CD4-positive, alpha-beta T cell treated with Interleukin-1 beta for 1 hour (primary cell): Measurements from ENCODE around the gene SGK2.

ENCODE experiments used
- DNase-seq, 2 donors: peaks; one replicate each; pipeline ENCODE4 v3.0.0-alpha.2; 2020 to 2022

Gene SGK2

DNA sequence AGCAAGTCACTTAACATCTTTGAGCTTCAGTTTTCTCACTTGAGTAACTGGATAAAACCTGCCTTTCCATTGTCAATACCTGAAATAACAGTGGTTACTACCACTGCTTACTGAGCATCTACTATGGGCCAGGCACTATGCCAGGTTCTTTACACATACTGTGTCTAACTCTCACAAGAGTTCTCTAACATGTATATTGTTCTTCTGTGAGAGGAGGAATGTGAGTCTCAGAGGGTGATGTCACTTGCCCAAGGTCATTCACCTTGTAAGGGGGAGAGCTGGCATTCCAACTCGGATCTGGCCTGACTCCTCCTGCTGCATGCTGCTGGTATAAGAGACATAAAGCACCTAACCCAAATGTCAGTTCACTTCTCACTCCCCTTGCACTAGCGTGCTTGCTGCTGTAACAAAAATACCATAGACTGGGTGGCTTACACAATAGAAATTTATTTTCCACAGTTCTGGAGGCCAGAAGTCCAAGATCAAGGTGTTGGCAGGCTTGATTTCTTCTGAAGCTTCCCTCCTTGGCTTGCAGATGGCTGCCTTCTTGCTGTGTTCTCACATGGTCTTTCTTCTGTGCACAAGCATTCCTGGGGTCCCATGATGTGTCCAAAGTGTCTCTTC lies 21.9 kb upstream of the SGK2 start:
- DNase-seq = no peak

DNA sequence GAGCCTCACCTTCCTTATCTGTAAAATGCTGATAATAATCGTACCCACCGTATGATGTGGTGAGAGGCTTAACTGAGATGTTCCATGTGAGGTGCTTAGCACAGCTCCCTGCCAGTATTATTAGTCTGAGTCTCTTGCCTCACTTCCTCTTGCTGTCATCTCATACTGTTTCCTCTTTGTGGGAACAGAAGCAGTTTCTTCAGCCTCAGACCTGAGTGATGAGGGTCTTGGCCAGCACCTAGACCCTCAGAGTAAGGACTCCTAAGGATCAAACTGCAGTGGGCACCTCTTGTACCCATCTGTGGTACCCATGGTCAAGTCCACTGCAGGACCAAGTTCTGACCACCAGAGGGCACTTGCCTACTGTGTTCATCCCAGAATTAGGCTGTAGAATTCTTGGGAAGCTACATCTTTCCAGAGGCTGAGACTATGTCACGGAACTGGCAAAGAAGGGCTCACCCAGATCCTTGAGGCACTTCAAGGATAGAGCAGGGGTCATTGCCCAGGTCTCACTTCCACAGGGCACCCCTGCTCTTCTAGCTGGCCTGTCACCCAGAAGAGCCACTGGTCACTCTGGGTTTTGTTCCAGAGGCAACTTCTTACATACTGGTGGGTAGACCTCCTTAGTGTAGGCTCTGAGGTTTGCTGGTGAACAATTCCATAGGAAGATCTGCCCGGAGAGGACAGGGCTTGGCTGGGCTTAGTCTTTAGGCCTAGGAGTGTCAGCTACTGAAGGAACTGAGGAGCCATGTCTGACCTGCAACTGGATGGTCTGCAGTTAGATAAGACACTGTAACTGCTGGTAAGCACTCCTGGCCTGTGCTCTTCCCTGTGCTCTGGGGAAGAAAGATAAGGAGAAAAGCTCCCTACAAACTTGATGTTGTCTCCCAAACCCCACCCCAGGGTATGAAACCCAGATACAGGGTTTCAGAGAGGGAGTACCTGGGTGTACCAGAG lies 20.6 kb upstream of the SGK2 start:
- peak; percentile 30 to 41 for DNase-seq

DNA sequence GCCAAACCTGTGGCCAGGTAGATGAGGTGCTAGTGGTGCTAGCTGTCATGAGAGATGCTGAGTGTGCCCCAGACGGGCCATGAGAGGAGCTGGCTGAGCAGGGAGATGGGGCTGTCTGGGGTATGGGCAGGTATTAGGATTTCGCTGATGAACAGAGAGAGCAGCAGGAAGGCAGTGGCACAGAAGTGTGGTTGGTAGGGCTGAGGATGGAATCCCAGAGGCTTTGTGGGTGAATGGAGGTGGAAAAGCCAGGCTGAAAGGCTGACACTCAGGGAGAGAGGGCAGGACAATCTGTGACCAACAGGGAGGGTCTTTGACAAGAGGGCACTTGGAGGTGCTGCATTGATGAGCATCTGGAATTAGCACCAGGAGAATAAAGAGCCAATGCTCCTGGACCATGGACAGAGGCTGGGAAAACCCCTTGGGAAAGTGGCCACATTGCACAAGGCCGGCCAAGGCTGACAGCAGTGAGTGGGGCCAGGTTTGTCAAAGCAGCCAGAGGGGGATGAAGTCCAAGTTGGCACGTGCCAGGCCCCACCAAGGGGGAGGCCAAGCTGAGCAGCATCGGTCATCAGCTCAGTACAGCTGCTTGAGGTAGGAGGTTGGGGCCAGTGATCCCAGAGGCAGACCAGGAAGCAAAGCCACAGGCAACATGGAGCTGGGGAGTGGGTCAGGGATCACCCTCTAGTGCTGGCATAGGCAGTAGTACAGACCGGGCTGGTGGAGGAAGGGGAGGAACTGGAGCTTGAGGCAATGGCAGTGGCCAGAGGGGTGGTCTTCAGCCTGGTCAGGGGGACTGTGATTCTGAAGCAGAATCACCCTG lies 19.7 kb upstream of the SGK2 start:
- DNase-seq = no peak

DNA sequence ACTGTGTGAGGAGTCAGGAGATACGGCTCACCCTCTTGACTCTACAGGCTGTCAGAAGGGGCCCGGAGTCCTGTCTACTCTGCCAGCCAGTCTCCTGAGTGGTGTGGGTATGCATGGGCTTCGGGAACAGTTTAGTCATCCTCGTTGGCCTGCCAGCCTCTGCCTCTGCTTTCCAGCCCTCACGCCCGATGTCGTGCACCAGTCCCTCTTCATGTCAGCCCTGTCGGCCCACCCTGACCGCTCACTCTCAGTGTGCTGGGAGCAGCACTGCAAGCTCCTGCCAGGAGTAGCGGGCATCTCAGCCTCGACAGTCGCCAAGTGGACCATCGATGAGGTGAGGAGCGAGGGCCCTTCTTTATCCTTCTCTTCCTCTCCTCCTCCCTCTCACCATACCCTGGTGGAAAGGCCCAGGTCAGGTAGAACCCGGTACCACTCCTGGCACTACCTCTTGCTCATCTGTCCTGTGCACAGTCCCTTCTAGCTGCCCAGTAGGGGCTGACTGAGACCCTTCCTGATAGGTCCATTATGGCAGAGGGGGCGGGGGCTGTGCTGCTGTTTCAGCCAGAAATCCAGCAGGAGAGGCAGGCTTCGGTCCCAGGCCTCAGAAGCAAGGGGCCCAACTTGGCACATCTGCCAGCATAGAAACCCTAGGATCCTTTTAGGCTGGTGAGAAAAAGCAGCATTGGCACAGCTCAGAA lies 18.7 kb upstream of the SGK2 start:
- DNase-seq = no peak

DNA sequence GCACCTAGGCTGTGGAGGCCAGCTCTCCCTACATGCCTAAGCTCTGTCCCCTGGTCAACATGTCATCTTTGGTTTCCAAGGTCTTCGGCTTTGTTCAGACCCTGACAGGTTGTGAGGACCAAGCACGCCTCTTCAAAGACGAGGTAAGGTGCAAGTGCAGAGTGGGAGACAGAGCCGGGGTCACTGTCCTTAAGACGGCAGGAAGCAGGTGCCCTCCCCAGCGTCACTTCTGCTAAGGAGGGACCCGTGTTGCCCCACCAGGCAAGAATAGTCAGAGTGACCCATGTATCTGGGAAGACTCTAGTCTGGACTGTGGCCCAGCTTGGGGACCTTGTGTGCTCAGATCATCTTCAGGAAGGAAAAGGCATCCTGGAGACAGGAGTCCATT lies 18.2 kb upstream of the SGK2 start:
- no peak for DNase-seq

DNA sequence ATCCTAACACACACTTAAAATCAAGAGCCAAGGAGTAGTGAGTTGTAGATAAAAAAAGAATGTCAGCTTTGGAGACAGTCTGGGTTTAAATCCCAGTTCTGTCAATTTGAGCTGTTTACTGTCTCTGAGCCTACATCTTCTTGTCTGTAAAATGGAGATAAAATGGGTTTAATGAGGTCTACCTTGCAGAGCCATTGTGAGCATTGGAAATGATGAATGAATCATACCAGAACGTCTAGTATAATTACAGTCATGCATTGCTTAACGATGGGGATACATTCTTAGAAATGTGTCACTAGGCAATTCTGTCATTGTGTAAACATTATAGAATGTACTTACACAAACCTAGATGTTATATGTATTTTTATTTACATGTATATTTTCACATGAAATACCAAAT lies 17.6 kb upstream of the SGK2 start:
- DNase-seq = no peak

DNA sequence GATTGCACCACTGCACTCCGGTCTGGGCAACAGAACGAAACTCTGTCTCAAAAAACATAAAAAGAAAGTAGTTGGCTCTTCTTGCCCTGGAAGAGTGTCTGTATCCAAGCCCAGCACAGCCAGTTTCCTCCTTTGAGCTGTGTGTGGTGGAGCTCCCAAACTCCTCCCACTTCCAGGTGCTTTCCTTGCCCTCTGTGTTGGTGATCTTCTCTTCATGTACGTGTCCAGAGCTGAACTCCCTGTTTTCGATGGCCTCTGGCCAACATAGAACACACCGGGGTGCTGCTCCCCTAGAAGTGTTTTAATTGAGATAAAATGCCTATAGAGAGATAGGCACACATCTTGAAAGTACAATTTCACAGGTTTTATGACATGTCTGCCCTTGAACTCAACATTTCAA lies 16.7 kb upstream of the SGK2 start:
- no peak for DNase-seq

DNA sequence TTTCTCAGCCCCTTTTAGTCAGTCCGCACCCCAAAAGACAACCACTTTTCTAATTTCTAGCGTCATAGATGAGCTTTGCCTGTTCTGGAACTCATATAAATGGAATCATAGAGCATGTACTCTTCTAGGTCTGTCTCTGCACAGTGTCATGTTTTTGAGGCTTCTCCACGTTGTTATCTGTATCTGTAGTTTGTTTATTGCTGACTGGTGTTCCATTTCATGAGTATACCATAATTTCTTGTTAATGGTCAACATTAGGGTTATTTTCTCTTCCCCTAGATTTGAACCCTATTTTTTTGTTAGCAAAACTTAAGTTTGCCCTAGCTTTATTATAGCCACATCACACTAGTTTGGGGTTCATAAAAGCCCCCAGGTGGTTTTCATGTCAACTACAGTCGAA lies 16.2 kb upstream of the SGK2 start:
- DNase-seq = no peak

DNA sequence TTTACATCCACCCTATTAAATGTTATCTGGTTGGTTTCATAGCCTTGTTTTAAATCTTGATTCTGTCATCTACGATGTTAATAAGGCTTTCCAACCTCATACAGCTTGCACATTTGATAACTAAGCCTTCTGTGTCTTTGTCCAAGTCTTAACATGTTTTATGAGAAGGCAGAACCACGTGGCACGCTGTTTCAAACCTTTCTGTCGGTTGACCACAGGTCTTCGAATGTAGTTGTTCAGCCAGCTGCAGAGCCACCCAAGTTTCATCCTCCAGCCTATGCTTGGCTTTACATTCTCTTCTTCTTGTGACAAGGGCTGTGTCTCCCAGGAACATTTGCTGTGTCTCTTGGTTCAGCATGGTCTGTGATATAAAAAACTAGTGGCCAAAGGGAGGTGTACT lies 15.7 kb upstream of the SGK2 start:
- no peak for DNase-seq

DNA sequence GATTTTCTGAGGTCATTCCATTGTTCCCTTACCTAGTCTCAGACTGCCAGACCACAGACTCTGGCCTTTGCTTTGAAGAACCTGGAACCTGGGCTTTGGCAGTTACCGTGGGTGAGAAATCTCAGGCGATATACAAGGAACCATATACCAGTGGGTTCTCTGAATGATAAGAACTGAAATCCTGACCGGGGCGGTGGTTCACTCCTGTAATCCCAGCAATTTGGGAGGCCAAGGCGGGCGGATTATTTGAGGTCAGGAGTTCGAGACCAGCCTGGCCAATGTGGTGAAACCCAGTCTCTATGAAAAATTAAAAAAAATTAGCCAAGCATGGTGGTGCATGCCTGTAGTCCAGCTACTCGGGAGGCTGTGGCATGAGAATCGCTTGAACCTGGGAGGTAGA lies 14.3 kb upstream of the SGK2 start:
- no peak for DNase-seq

DNA sequence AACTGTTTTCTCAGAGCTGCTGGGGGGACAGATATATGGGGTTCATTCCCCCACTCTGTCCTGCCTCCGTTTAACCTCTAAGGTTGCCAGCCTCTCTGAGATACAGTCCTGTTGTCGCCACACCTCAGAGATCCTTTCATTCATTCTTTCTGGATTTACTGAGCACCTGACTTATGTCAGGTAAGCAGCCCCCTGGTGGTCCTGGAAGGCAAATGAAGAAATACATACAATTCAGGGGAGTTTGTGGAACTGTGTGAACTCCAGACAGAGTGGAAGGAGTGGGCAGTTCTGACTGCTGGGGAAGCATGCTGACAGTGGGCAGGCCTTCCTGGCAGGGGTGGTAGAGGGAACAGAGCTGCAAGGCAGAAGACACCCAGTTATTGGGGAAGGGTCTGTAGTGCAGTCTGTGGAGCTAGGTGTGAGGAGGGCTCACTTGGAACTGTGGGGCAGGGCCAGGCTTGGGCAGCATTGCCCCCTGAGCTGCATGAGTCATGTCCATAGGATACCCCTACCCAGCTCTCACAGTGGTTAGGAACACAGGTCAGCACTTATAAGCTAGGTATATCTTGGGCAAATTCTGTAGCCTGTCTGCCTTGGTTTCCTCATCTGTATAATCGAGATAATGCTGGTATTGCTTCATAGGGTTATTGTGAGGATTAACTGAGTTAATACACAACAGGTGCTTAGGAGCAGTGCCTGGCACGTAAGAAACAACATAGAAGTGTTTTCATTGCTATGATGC lies 12.8 kb upstream of the SGK2 start:
- DNase-seq = no peak

DNA sequence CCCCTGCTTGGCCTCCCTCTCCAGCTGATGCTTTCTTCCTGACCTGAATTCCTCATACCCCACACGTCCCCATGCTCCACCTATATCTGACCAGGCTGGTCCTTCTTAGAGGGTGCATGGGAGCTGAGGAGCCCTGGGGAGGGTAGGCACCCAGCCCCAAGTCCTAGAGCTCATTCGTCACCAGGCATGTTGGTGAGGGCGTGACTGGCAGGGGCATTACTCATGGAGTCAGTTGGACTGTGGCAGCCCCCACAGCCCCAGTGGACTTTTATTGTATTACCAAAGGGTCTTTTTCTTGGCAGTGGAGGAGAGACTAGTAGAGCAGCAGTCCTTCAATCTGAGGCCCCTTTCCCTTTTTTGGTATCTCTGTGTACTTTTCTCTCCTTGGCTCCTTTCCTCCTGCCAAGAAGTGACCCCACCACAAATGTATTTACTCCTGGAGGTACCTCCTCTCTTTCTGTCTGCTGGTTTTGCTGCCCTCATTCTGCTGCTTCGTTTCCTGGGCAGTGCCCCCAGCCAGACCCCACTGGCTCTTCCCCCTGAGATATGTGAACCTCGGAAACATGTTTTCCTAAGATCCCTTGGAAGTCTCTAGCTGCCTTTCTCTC lies 10.4 kb upstream of the SGK2 start:
- no peak for DNase-seq

DNA sequence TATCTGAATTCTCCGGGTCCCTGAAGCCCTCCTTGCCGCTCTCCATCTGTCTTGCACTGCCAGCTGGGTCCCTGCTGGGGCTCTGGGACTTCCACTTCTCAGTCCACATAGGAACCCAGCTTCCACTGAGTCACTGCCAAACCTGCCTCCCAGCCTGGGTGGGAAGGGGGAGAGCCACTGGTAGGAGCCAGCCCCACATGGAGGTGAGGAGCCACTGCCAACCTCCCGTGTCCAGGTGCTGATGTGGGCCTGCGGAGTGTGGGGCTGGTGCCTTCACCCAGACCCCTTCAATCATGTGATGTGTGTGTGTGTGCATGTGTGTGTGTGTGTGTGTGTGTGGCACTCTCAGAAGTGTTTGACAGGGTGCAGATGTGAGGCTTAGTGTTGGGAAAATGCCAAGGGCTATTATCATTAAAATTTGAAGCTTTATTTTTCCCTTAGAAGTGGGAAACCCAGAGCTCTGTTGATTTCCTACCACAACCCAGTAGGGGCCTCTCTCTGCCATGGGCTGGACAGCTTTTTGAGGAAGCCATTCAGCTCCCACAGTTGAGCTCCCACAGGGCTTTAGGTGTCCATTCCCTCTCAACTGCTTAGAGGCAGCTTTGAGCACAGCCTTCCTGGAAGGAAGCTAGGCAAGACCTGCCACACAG lies 9.3 kb upstream of the SGK2 start:
- DNase-seq = no peak

DNA sequence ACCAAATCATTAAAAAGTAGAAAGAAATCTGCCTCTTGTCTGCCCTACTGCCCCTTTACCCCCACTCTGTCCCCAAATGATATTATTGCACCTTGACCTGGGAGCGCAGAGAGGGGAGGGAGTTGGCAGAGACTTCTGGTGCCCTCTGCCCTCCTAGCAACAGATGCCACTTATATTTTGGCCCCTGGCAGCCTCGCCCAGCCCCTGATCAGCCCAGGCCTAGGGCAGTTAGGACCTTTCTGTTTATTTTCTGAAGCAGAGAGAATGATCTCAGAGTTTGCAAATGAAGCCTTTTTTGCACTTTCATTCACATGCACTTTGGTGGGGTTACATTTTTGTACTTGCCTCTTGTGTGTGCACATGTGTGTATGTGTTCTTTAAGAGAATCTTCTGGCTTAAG lies 8.4 kb upstream of the SGK2 start:
- DNase-seq = no peak

DNA sequence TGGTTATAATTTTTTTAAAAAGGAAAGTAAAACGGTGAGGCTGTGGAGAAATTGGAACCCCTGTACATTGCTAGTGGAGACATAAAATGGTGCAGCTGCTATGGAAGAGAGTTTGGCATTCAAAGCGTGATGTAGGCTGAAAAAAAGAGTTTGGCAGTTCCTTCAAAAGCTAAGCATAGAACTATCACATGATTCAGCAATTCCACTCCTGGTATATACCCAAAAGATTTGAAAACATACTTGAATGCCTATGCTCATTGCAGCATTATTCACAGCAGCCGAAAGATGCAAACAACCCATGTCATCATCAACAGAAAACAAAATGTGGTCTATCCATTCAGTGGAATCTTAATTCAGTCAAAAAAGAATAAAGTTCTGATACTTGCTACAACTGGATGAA lies 4.5 kb upstream of the SGK2 start:
- DNase-seq = no peak

DNA sequence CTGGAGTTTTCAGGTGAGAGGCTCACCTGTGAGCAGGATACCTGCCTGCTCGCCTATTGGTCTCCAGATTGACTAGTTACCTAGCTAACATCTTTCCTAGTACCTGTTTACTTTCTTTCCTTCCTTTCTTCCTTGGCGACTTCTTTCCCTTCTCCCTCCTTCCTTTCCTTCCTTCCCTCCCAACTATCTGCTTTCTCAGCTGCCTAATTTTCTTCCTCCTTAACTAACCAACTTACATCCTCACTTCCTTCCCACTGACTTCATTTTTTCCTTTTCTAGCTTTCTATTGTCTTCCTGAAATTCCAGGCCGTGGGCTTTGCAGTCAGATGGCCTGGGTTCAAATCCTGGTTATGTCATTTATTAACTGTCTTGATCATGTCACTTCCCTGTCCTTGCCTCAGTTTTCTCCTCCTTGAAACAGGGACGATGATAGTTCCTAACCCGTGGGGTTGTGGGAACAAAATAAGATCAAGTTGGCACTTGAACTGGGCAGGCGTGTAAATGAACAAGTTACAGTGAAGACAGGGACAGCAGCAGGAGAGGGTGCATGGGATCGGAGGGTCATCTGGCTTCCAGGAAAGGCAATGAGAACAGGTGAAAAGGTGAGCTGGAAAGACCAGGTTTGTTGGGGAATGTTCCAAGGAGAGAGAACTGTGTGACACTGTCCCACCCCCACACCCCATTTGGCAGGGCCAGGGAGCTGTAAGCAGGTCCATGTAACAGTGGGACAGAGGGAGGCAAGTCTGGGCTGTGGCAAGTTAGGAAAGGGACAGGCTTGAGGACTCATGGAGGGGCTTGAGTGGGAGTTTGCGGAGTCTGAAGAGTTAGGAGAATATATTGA lies 540 bp downstream of the SGK2 start:
- no peak for DNase-seq

DNA sequence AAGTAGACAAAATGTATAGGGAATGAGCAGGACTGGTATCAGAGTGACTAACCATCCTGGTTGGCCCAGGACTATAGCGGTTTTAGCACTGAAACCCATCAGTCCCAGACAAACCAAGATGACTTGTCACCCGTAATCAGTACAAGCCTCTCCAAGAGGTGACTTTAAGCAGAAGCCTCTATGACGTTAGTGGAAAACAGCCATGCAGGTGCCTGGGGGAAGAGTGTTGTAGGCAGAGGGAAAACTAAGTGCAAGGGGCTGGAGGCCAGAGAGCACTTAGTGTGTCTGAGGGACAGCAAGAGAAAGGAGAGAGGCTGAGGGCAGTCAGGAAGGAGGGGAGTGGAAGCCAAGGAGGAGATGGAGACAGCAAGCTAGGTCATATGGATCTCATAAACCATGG lies 2.1 kb downstream of the SGK2 start:
- DNase-seq = no peak

DNA sequence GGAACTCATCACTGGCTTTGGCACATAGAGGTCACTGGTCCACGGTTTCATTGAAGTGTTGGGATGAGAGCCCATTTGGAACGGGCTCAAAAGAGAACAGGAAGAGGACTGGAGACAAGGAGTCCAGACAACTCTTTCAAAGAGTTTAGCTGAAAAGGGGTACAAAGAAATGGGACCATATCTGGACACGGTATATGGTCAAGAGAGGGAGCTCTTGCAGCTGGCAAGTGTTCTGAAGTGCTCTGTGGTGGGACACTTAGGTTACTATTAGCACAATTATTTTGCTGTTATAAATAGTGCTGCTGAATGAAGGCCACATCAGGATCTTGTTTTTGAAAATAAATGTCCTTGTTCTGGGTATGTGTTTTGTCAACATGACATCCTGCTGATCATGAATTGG lies 4.6 kb downstream of the SGK2 start:
- no peak for DNase-seq

DNA sequence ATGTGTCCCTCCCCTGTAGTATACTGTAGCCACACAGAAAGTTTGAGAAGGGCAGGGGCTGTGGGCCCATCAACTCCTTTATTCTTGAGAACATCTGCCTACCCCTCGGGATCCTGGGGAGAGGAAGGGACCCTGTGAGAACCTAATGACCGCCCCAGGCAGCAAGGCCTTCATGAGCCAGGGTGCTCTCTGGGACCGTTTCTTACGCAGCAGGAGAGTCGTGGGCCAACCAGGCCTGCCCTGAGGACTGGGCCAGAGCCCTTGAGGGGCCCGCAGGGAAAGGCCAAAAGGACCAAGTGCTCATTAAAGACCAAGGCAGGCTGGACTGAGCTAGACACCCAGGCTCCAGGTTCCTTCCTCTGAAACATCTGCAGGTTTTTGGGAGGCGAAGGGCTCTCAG lies 5.2 kb downstream of the SGK2 start:
- DNase-seq = no peak

DNA sequence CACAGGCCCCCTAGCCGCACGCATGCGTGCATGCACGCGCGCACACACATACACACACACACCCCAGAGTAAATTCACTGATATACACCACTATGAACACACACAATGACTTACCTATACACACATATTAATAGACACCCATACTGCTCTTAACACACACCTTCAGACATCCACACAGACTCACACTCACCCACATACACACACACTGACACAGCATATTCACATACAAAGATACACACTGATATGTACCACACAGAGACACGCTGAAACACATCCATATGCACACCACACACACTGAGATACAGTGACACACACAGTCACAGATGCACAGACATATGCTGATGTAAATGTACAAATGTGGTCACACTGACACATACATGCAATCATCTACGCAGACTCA lies 5.6 kb downstream of the SGK2 start:
- no peak for DNase-seq
